KMS-11 (cell line): Measurements from ENCODE around the gene OR5AN1.

Experiments
- H2AFZ ChIP-seq: fragments of 200-600 bp; sonication (generic); 2 replicates; pipeline ENCODE4 v1.6.1; 2016; ENCODE audit warnings: antibody characterized with exemption, mixed run types, low read depth
- H3K27ac ChIP-seq: fragments of 200-600 bp; sonication (generic); 2 replicates; pipeline ENCODE4 v1.6.1; 2016; ENCODE audit warnings: mild to moderate bottlenecking, mixed run types
- H3K27me3 ChIP-seq: fragments of 200-600 bp; sonication (generic); 2 replicates; pipeline ENCODE4 v1.6.1; 2017; ENCODE audit warnings: mild to moderate bottlenecking, low read depth, mixed run types, moderate library complexity; ENCODE audit not compliant: insufficient read depth
- H3K36me3 ChIP-seq: fragments of 200-600 bp; sonication (generic); 2 replicates; pipeline ENCODE4 v1.6.1; 2017; ENCODE audit warnings: mild to moderate bottlenecking, mixed run types; ENCODE audit not compliant: insufficient read depth
- H3K4me1 ChIP-seq: fragments of 200-600 bp; sonication (generic); 2 replicates; pipeline ENCODE4 v1.6.1; 2016; ENCODE audit warnings: mild to moderate bottlenecking, low read depth, mixed run types; ENCODE audit not compliant: poor library complexity, severe bottlenecking
- H3K4me2 ChIP-seq: fragments of 200-600 bp; sonication (generic); 2 replicates; pipeline ENCODE4 v1.7.0; 2016; ENCODE audit warnings: mild to moderate bottlenecking, mixed run types
- H3K4me3 ChIP-seq: fragments of 200-600 bp; sonication (generic); IDR thresholded peaks from 2 replicates; pipeline ENCODE4 v1.6.1; 2017; ENCODE audit warnings: low read depth, low read length, mixed read lengths; ENCODE audit not compliant: insufficient read depth
- H3K79me2 ChIP-seq: fragments of 200-600 bp; sonication (generic); 2 replicates; pipeline ENCODE4 v1.6.1; 2016; ENCODE audit warnings: low read depth, mixed run types; ENCODE audit not compliant: insufficient read depth
- H3K9ac ChIP-seq: fragments of 200-600 bp; sonication (generic); 2 replicates; pipeline ENCODE4 v1.6.1; 2016; ENCODE audit warnings: mild to moderate bottlenecking, mixed run types
- H4K20me1 ChIP-seq: fragments of 200-600 bp; sonication (generic); 2 replicates; pipeline ENCODE4 v1.6.1; 2016; ENCODE audit warnings: mild to moderate bottlenecking, mixed run types; ENCODE audit not compliant: insufficient read depth
- TF ChIP-seq, protein P1 (sequence below): fragments of 200-600 bp; sonication (generic); conservative IDR thresholded peaks from 2 replicates; pipeline ENCODE4 v1.6.1; 2017; ENCODE audit warnings: low read depth, mild to moderate bottlenecking, antibody characterized with exemption, low read length, moderate library complexity, mixed read lengths

Gene OR5AN1

DNA sequence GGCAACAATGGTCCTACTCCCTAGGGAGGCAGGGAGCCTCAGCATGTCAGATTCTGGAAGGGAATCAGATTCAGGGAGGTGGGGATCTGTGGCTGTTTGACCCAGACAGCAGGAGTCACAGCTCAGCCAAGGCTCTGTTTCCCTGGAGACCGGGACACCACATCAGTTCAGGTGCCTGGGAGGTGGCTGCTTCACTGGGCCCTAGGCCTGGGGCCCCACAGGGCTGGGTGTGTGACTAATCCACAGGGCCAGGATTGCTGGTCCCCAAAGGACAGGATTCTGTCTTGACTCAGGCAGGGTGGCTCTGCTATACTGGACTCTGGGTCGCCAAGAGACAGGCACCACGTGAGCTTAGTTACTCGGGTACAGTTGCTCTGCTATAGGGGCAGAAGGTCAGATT, 3.5 kb upstream of the OR5AN1 start:
- Histone ChIP-seq H2AFZ (no peak overlapping the region), H3K4me1 (no peaks in the 10 kb centered on the region), H3K27ac (no peak overlapping the region), H3K79me2 (no peaks in the 10 kb centered on the region), H3K4me3 (no peak overlapping the region), H3K9ac (no peak overlapping the region), H3K36me3 (no peaks in the 10 kb centered on the region), H4K20me1 (no peaks in the 10 kb centered on the region), H3K27me3 (no peaks in the 10 kb centered on the region), H3K4me2 (no peak overlapping the region)
- TF ChIP-seq, protein P1, sequence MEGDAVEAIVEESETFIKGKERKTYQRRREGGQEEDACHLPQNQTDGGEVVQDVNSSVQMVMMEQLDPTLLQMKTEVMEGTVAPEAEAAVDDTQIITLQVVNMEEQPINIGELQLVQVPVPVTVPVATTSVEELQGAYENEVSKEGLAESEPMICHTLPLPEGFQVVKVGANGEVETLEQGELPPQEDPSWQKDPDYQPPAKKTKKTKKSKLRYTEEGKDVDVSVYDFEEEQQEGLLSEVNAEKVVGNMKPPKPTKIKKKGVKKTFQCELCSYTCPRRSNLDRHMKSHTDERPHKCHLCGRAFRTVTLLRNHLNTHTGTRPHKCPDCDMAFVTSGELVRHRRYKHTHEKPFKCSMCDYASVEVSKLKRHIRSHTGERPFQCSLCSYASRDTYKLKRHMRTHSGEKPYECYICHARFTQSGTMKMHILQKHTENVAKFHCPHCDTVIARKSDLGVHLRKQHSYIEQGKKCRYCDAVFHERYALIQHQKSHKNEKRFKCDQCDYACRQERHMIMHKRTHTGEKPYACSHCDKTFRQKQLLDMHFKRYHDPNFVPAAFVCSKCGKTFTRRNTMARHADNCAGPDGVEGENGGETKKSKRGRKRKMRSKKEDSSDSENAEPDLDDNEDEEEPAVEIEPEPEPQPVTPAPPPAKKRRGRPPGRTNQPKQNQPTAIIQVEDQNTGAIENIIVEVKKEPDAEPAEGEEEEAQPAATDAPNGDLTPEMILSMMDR: no peak

DNA sequence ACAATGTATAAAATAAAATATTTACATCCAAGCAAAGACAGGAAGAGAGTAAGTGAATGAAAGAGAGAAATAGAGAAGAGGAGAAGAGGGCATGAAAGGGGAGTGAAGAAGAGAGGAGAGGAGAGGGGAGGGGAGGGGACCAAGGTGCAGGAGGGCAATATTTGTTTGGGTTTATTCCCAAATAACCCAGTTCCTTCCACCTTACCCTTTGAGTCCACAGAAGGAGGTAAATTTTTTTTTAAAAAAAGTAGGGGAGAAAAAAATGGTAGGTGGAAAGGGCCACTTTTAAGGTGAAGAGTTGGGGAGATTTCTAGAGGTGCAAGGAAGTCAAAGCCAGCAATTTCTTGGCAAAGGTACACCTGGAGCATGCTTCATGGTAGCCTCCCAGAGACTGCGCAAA, 2.1 kb upstream of the OR5AN1 start:
- H3K4me3 ChIP-seq: no peak overlapping the region
- H3K4me1 ChIP-seq: no peaks in the 10 kb centered on the region
- no peak overlapping the region for H3K9ac ChIP-seq
- no peak overlapping the region for H3K27ac ChIP-seq
- H3K79me2 ChIP-seq: no peaks in the 10 kb centered on the region
- H2AFZ ChIP-seq: no peak overlapping the region
- H3K4me2 ChIP-seq: no peak overlapping the region
- H4K20me1 ChIP-seq: no peaks in the 10 kb centered on the region
- no peaks in the 10 kb centered on the region for H3K27me3 ChIP-seq
- TF ChIP-seq, protein P1: no peak
- H3K36me3 ChIP-seq: no peaks in the 10 kb centered on the region

DNA sequence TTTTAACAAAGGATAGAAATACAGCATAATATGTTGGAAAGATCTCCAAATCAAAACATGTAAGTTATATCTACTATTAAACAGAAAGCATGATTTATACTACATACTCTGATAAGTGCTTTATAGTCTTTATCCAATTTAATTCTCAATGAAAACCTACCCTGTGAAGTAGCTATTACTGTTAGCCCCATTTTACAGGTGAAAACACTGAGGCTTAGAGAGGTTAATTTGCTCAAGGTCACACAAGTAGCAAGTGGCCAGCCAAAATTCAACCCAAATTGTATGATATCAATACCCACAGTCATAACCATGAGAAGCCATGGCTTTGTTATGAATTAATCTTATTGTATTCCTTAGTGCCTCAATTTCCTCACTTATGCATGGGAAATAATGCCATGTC, 675 bp upstream of the OR5AN1 start:
- H3K4me3 ChIP-seq: no peak overlapping the region
- no peaks in the 10 kb centered on the region for H3K4me1 ChIP-seq
- no peaks in the 10 kb centered on the region for H3K36me3 ChIP-seq
- H2AFZ ChIP-seq: no peak overlapping the region
- no peaks in the 10 kb centered on the region for H4K20me1 ChIP-seq
- no peaks in the 10 kb centered on the region for H3K27me3 ChIP-seq
- no peak overlapping the region for H3K9ac ChIP-seq
- H3K4me2 ChIP-seq: no peak overlapping the region
- H3K79me2 ChIP-seq: no peaks in the 10 kb centered on the region
- no peak overlapping the region for H3K27ac ChIP-seq
- TF ChIP-seq, protein P1: no peak

DNA sequence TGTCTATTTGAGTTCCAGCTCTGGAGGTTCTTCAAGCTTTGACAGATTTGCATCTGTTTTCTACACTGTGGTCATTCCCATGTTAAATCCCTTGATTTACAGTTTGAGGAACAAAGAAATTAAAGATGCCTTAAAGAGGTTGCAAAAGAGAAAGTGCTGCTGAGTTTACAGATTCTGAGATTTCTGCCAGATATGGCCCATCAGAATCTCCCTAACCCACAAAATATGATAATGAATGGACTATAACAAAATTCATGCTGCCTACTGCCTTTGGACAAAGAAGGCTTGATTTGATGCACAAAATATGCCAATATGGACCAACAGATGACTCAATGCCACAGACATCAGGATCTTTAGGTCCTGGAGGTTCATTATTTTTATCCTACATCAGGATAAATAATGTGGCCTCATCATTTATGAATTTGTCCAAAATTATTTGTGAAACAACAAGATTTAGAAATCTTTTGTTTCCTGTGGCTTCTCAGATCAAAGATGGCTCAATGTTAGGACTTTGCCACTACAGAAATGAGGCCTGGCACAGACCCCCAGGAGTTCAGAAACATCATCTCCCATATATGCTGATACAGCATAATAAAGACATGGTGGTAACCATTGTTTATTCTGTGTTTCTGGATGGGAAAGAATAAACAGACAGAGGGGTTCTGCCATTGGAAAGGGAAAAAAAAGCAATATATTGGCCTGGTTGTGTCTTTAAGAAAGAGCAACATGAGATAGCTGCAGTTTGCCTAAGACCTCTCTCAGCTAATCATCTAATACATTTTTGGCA, 6.7 kb downstream of the OR5AN1 start:
- Histone ChIP-seq H3K36me3 (no peaks in the 10 kb centered on the region), H3K27me3 (no peaks in the 10 kb centered on the region), H3K4me3 (no peak overlapping the region), H3K9ac (no peak overlapping the region), H2AFZ (no peak overlapping the region), H3K4me1 (peaks cover 33% of the 10 kb centered on the region), H3K4me2 (no peak overlapping the region), H3K79me2 (no peaks in the 10 kb centered on the region), H3K27ac (no peak overlapping the region), H4K20me1 (no peaks in the 10 kb centered on the region)
- TF ChIP-seq, protein P1: no peak
